GM12878 (cell line): ENCODE results near the gene ANKMY1. TPM values are rescaled to one million over a fixed set of nuclear protein-coding genes. Genes with fewer than 3 reads are reported as not detected.

ENCODE experiments used
- ATAC-seq: fragments of 200-7000 bp; cut with Tn5 transposase; 3 replicates; pipeline ENCODE4 v1.9.1; 2020; ENCODE audit warnings: mild to moderate bottlenecking, moderate library complexity
- BruUV-seq: library from RNA; stranded (reverse); fragments of 400-500 nt; replicated peaks from 2 replicates; lab custom pipeline; 2021; lab: Mats Ljungman, UMichigan
- CTCF ChIA-PET: fragments of 300-600 bp; sonication (Branson Sonifier 250); formaldehyde crosslinking; extraction: SDS; loops from one replicate; lab custom pipeline; 2021; ENCODE audit warnings: inconsistent platforms; lab: Yijun Ruan, JAX
- POLR2A ChIA-PET: fragments of 350-600 bp; formaldehyde crosslinking; extraction: SDS; loops from one replicate; lab custom pipeline; 2021; ENCODE audit warnings: inconsistent platforms; lab: Charles Lee
- RAD21 ChIA-PET: fragments of 300-600 bp; sonication (Branson Sonifier 250); formaldehyde crosslinking; loops from one replicate; lab custom pipeline; 2023; ENCODE audit warnings: antibody characterized with exemption; ENCODE audit not compliant: unreplicated experiment; lab: Charles Lee
- SMC1A ChIA-PET: fragments of 300-600 bp; sonication (Branson Sonifier 250); formaldehyde crosslinking; loops from one replicate; lab custom pipeline; 2023; ENCODE audit not compliant: unreplicated experiment, uncharacterized antibody; lab: Charles Lee
- DNase-seq: peaks from one replicate; pipeline ENCODE4 v3.0.0-alpha.2; 2011; ENCODE audit warnings: low read depth, low spot score
- FAIRE-seq: peaks from 3 replicates; lab custom pipeline; 2011; peaks lifted over from hg19 to GRCh38; lab: Jason Lieb, UNC
- H2AFZ ChIP-seq: 2 replicates; pipeline ENCODE4 v1.6.0; 2011; ENCODE audit warnings: low read depth, low read length, control low read depth; ENCODE audit not compliant: control insufficient read depth
- H3K27ac ChIP-seq: 2 replicates; pipeline ENCODE4 v1.5.1; 2011; ENCODE audit warnings: control low read depth; ENCODE audit not compliant: control insufficient read depth, insufficient read depth
- H3K27me3 ChIP-seq, 2 experiments: replicated peaks in 1 of 2; 2 replicates each; pipeline versions ENCODE4 v1.6.0 to v1.6.1; 2011; ENCODE audit warnings: low read length in 1 of 2; ENCODE audit not compliant: control insufficient read depth in 2 of 2, insufficient read depth in 2 of 2
- H3K36me3 ChIP-seq, 2 experiments: 2 replicates each; pipeline ENCODE4 v1.5.1; 2011; ENCODE audit warnings: low read length in 1 of 2; ENCODE audit not compliant: control insufficient read depth in 2 of 2, insufficient read depth in 2 of 2
- H3K4me1 ChIP-seq: 2 replicates; pipeline ENCODE4 v1.6.1; 2011; ENCODE audit warnings: mild to moderate bottlenecking, low read length, moderate library complexity, mixed read lengths; ENCODE audit not compliant: control insufficient read depth, insufficient read depth
- H3K4me2 ChIP-seq: 2 replicates; pipeline ENCODE4 v1.6.0; 2011; ENCODE audit warnings: control low read depth; ENCODE audit not compliant: control insufficient read depth, insufficient read depth
- H3K4me3 ChIP-seq: fragments of 200-600 bp; sonication (generic); 2 replicates; pipeline ENCODE4 v1.5.1; 2016
- H3K79me2 ChIP-seq: 2 replicates; pipeline ENCODE4 v1.6.0; 2011; ENCODE audit warnings: low read length; ENCODE audit not compliant: control insufficient read depth, insufficient read depth
- H3K9ac ChIP-seq: 2 replicates; pipeline ENCODE4 v1.8.0; 2011; ENCODE audit warnings: low read length, control low read depth, mixed read lengths; ENCODE audit not compliant: control insufficient read depth, insufficient read depth
- H3K9me3 ChIP-seq: replicated peaks from 3 replicates; pipeline ENCODE4 v1.5.1; 2011; ENCODE audit warnings: mild to moderate bottlenecking, low read length; ENCODE audit not compliant: control insufficient read depth, insufficient read depth
- H4K20me1 ChIP-seq: 2 replicates; pipeline ENCODE4 v1.6.0; 2011; ENCODE audit not compliant: control insufficient read depth, insufficient read depth
- POLR2A ChIP-seq: IDR thresholded peaks from 2 replicates; pipeline ENCODE4 v1.6.1; 2011; ENCODE audit warnings: low read depth, mild to moderate bottlenecking, low read length
- ZBTB33 ChIP-seq: fragments of 450-650 bp; IDR thresholded peaks from 2 replicates; pipeline ENCODE4 v1.6.1; 2017; ENCODE audit warnings: mild to moderate bottlenecking
- WGBS: methylation state at CpG from one replicate; pipeline ENCODE4 v1.1.6; 2016; ENCODE audit warnings: low lambda C conversion rate; ENCODE audit not compliant: insufficient replicate concordance, insufficient coverage; ENCODE audit errors: missing lambda C conversion rate; 5-methylcytosine and 5-hydroxymethylcytosine counted together
- in situ Hi-C: fragments of 300-500 bp; cut with MboI; formaldehyde crosslinking; loops from 9 replicates; pipeline ENCODE4 v1.14.3; 2018; ENCODE audit warnings: mixed read lengths
- intact Hi-C: fragments of 100-400 bp; cut with micrococcal nuclease; formaldehyde crosslinking; loops from one replicate; pipeline ENCODE4 v1.14.2; 2022; ENCODE audit not compliant: unreplicated experiment
- polyA plus RNA-seq, 11 experiments: library from polyadenylated mRNA; depleted of rRNA in 4 of 11; unstranded in 6 of 11; stranded (reverse) in 5 of 11; fragments of >200 nt; fragmentation: Nextera tagmentation in 4 of 11; fragmentation: Illumina TruSeq in 1 of 11; extraction: Ambion mirVana in 4 of 11; extraction: Trizol in 1 of 11; gene quantifications; 1 replicate in 1 of 11; 2 replicates in 10 of 11; pipeline versions ENCODE4 v1.2.1 to v1.2.3, GENCODE V29; 2011 to 2016; ENCODE audit warnings: inconsistent platforms in 2 of 11, missing spikeins in 2 of 11, low read depth in 1 of 11
- total RNA-seq, 4 experiments: library from RNA; depleted of rRNA in 3 of 4; stranded (reverse); fragments of >200 nt in 3 of 4; fragmentation: Illumina TruSeq in 1 of 4; extraction: Trizol in 1 of 4; gene quantifications; 2 replicates each; pipeline versions ENCODE4 v1.2.1 to v1.2.3, GENCODE V29; 2013 to 2021

ANKMY1 gene
- total and polyA plus RNA-seq, 10 of the 15 experiments (the other 5 are each of a cell fraction or from before 2014, with no cell fraction given): 1.1 to 15.3 (median 11.1) TPM

GRCh38 chr2:240602266-240603050 lies 44.7 kb upstream of the ANKMY1 start:
- CTCF ChIA-PET: interaction anchor here (1.0 to 1.2 kb wide), 2 partner anchors 14 to 151 kb away, joined by 3 to 6 read pairs; no protein-coding TSS in a partner anchor

More at GRCh38 chr2:240602266-240603050, 44.7 kb upstream of the ANKMY1 start:
- Histone ChIP-seq H3K79me2 (no peaks in the 10 kb centered on the region), H3K9me3 (no peaks in the 10 kb centered on the region), H3K27me3 (no peaks in the 10 kb centered on the region), H4K20me1 (no peaks in the 10 kb centered on the region), H3K4me3 (no peak overlapping the region), H3K4me1 (no peaks in the 10 kb centered on the region)
- intact Hi-C loops: no loop called here
- no peak for FAIRE-seq
- ATAC-seq: no peak
- WGBS: 89% methylated on average over 30 of the region's 32 CpGs
- in situ Hi-C loops: no loop called here
- ChIA-PET RAD21 (no interaction called here), POLR2A (no interaction called here), SMC1A (no interaction called here)
- BruUV-seq: no TSS peak
- no peak for DNase-seq
- TF ChIP-seq ZBTB33 (no peak), POLR2A (peak; percentile 46)
- TF ChIP-seq, all 136 proteins: peak for 1
- H3K27ac ChIP-seq: no peak overlapping the region
- H3K4me2 ChIP-seq: no peak overlapping the region
- peaks cover 0 to 11% of the 10 kb centered on the region in 2 experiments; a peak in 3 of 4 replicates for H3K36me3 ChIP-seq
- H2AFZ ChIP-seq: no peak overlapping the region
- no peak overlapping the region for H3K9ac ChIP-seq
